MM.1S (cell line): ENCODE results near the gene STMP1.

Source experiments
- DNase-seq: peaks from one replicate; pipeline ENCODE4 v3.0.0-alpha.2; 2015
- H2AFZ ChIP-seq: fragments of 300-600 bp; sonication (generic); 2 replicates; pipeline ENCODE4 v1.6.0; 2016; ENCODE audit warnings: antibody characterized with exemption, low read length
- H3F3A ChIP-seq: fragments of 300-600 bp; sonication (generic); 2 replicates; pipeline ENCODE4 v1.6.1; 2016; ENCODE audit warnings: mild to moderate bottlenecking, antibody characterized with exemption, low read length, moderate library complexity, mixed read lengths; ENCODE audit not compliant: insufficient read depth
- H3K27ac ChIP-seq: fragments of 300-600 bp; sonication (generic); 2 replicates; pipeline ENCODE4 v1.5.1; 2016; ENCODE audit warnings: mild to moderate bottlenecking, low read length
- H3K27me3 ChIP-seq: fragments of 300-600 bp; sonication (generic); replicated peaks from 2 replicates; pipeline ENCODE4 v1.6.0; 2016; ENCODE audit warnings: low read length; ENCODE audit not compliant: insufficient read depth
- H3K36me3 ChIP-seq: fragments of 300-600 bp; sonication (generic); replicated peaks from 2 replicates; pipeline ENCODE4 v1.6.1; 2016; ENCODE audit warnings: mild to moderate bottlenecking, low read length, mixed read lengths; ENCODE audit not compliant: insufficient read depth
- H3K4me1 ChIP-seq: fragments of 300-600 bp; sonication (generic); 2 replicates; pipeline ENCODE4 v1.6.1; 2016; ENCODE audit warnings: low read length, mixed read lengths
- H3K4me2 ChIP-seq: fragments of 300-600 bp; sonication (generic); 2 replicates; pipeline ENCODE4 v1.6.0; 2016; ENCODE audit warnings: low read depth, low read length
- H3K4me3 ChIP-seq: fragments of 300-600 bp; sonication (generic); 2 replicates; pipeline ENCODE4 v1.5.1; 2016; ENCODE audit warnings: low read length, mixed read lengths
- H3K79me2 ChIP-seq: fragments of 300-600 bp; sonication (generic); 2 replicates; pipeline ENCODE4 v1.6.1; 2016; ENCODE audit warnings: mixed run types, low read length, mixed read lengths
- H3K9ac ChIP-seq: fragments of 300-600 bp; sonication (generic); 2 replicates; pipeline ENCODE4 v1.6.1; 2016; ENCODE audit warnings: low read length, mixed read lengths
- H3K9me2 ChIP-seq: fragments of 300-600 bp; sonication (generic); replicated peaks from 2 replicates; pipeline ENCODE4 v1.6.1; 2016; ENCODE audit warnings: mild to moderate bottlenecking, low read length, mixed read lengths; ENCODE audit not compliant: insufficient read depth
- H3K9me3 ChIP-seq: fragments of 300-600 bp; sonication (generic); replicated peaks from 2 replicates; pipeline ENCODE4 v1.6.1; 2016; ENCODE audit warnings: mild to moderate bottlenecking, low read length, mixed read lengths; ENCODE audit not compliant: insufficient read depth
- H4K20me1 ChIP-seq: fragments of 300-600 bp; sonication (generic); 2 replicates; pipeline ENCODE4 v1.6.1; 2016; ENCODE audit warnings: mild to moderate bottlenecking, low read length, moderate library complexity, mixed read lengths; ENCODE audit not compliant: insufficient read depth
- EZH2 ChIP-seq: fragments of 300-600 bp; sonication (generic); optimal IDR thresholded peaks from 2 replicates; pipeline ENCODE3; 2017; ENCODE audit warnings: low read depth, mild to moderate bottlenecking, antibody characterized with exemption, low read length, mixed read lengths
- EZH2phosphoT487 ChIP-seq: fragments of 300-600 bp; sonication (generic); IDR thresholded peaks from 2 replicates; pipeline ENCODE4 v1.6.1; 2018; ENCODE audit warnings: antibody characterized with exemption, low read length
- TF ChIP-seq, protein P1 (sequence below): fragments of 300-600 bp; sonication (generic); IDR thresholded peaks from 2 replicates; pipeline ENCODE4 v1.5.1; 2016; ENCODE audit warnings: antibody characterized with exemption, low read length, mixed read lengths

Gene STMP1

DNA sequence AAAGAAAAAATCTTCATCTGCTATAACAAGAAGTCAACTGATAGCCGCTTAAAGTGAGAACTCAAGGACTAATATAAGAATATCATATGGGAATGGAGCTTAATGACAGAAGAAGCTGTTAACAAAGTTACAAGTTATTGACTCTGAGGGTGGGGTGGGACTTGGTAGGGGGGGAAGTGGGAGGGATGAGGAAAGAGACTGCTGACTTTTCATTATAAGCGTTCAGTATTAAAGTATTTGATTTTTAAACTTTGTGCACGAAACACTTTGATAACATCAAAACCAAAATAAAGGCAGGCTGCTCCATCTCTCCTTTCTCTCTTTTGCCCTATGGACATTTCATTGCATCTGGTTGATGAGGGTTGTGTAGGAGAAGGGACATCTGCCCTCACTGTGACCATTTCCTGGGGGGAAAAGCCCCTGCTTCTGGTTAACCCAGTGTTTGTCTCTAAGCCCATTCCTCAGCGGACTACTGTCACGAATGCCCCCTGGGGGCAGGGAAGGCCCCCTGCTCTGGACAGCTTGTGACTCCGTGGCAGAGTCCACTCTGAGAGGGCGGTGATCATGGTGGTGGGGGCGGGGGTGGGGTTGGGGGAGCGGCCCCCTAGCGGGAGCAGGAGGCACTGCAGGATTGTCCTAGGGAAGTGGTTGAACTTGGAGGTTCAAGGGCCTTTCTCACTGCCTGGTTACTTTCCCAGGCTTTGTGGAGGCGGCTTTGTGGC lies 48.3 kb downstream of the STMP1 start:
- H3K4me3 ChIP-seq, result no peak overlapping the region
- no peaks in the 10 kb centered on the region for H3K4me1 ChIP-seq
- H2AFZ ChIP-seq, result no peak overlapping the region
- TF ChIP-seq EZH2phosphoT487, result no peak
- TF ChIP-seq EZH2, result no peak
- TF ChIP-seq, protein P1, sequence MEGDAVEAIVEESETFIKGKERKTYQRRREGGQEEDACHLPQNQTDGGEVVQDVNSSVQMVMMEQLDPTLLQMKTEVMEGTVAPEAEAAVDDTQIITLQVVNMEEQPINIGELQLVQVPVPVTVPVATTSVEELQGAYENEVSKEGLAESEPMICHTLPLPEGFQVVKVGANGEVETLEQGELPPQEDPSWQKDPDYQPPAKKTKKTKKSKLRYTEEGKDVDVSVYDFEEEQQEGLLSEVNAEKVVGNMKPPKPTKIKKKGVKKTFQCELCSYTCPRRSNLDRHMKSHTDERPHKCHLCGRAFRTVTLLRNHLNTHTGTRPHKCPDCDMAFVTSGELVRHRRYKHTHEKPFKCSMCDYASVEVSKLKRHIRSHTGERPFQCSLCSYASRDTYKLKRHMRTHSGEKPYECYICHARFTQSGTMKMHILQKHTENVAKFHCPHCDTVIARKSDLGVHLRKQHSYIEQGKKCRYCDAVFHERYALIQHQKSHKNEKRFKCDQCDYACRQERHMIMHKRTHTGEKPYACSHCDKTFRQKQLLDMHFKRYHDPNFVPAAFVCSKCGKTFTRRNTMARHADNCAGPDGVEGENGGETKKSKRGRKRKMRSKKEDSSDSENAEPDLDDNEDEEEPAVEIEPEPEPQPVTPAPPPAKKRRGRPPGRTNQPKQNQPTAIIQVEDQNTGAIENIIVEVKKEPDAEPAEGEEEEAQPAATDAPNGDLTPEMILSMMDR, result peak; percentile 38
- H3K9ac ChIP-seq, result no peak overlapping the region
- no peak overlapping the region for H3K27ac ChIP-seq
- H3K4me2 ChIP-seq, result no peak overlapping the region
- no peaks in the 10 kb centered on the region for H3F3A ChIP-seq
- no peaks in the 10 kb centered on the region for H3K9me3 ChIP-seq
- no peaks in the 10 kb centered on the region for H4K20me1 ChIP-seq
- H3K9me2 ChIP-seq, result no peaks in the 10 kb centered on the region
- H3K27me3 ChIP-seq, result no peaks in the 10 kb centered on the region
- H3K36me3 ChIP-seq, result no peaks in the 10 kb centered on the region
- no peaks in the 10 kb centered on the region for H3K79me2 ChIP-seq
- no peak for DNase-seq

DNA sequence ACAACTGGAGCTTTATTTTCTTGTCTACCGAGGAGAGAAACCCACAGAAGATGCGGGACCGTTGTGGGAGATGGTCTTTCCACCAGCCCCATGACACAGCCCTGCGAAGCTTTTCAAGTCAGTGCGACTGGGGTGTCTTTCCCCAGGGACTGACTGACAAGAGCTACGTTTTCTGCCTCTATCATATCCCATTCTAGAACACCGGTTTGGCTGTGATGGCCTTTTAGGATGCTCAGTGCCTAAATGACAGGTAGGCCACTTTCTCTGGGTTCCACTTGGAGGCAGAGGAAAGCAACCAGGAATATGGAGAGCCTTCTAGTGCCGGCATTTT lies 48.8 kb downstream of the STMP1 start:
- Histone ChIP-seq H2AFZ (no peak overlapping the region), H3K79me2 (no peaks in the 10 kb centered on the region), H3K9ac (no peak overlapping the region), H3K9me3 (no peaks in the 10 kb centered on the region), H3K27me3 (no peaks in the 10 kb centered on the region), H3F3A (no peaks in the 10 kb centered on the region), H3K4me1 (no peaks in the 10 kb centered on the region), H3K9me2 (no peaks in the 10 kb centered on the region), H3K36me3 (no peaks in the 10 kb centered on the region), H3K4me2 (no peak overlapping the region), H4K20me1 (no peaks in the 10 kb centered on the region), H3K4me3 (no peak overlapping the region), H3K27ac (no peak overlapping the region)
- TF ChIP-seq EZH2 (no peak), EZH2phosphoT487 (no peak)
- TF ChIP-seq, protein P1, result no peak
- DNase-seq, result no peak

DNA sequence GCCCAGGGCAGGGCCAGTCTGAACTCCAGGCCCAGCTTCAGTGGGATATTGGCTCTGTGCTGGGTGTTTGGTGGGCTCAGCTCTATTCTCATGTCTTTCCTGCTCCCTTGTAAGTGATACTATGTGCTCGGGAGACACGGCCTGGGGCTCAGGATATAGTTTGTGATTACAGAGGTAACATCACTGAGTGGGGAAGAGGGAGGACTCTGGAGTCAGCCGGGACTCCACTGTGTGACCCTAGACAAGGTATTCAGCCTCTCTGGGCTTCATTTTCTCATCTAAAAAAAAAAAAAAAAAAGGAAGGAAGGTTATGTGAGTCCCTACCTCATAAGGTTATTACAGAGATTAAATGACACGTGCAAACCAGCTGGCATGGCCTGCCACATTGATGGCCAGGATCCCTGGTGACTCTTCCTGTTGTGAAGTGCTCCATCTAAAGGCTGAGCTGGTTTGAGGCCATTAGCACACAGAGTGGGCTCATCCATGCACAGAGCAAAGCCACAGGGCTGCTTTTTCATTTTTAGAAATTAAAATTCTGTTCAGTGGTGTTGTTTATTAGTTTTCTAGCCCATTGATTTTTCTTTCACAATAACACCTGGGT lies 50.0 kb downstream of the STMP1 start:
- Histone ChIP-seq H3K4me1 (no peaks in the 10 kb centered on the region), H3K27me3 (no peaks in the 10 kb centered on the region), H3K4me2 (no peak overlapping the region), H3K4me3 (no peak overlapping the region), H3K9ac (no peak overlapping the region), H3K9me3 (no peaks in the 10 kb centered on the region), H3K79me2 (no peaks in the 10 kb centered on the region), H3K36me3 (no peaks in the 10 kb centered on the region), H3K9me2 (no peaks in the 10 kb centered on the region), H2AFZ (no peak overlapping the region), H4K20me1 (no peaks in the 10 kb centered on the region), H3F3A (no peaks in the 10 kb centered on the region), H3K27ac (no peak overlapping the region)
- DNase-seq, result no peak
- TF ChIP-seq EZH2phosphoT487, result no peak
- TF ChIP-seq EZH2, result no peak

DNA sequence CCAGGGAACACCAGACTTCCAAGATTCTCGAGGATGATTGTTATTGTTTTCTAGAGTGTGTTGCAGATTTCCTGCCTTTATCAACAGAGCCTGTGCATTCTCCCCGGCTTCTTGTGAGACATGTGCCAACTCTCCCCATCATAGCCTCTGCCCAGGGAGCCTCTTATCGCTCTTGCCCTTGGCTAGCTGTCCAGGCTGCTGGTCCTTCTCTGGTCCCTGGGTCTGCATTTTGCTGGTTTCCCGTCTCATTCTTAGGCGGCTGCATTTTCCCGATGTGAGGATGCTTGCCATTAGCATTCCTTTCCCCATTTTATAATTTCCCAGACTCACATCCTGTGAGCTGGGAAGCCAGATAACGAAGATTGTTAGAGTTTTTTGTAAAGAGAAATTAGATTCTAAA lies 50.5 kb downstream of the STMP1 start:
- H3K79me2 ChIP-seq, result no peaks in the 10 kb centered on the region
- no peak overlapping the region for H3K4me3 ChIP-seq
- H3K4me1 ChIP-seq, result no peaks in the 10 kb centered on the region
- DNase-seq, result no peak
- H2AFZ ChIP-seq, result no peak overlapping the region
- H3K36me3 ChIP-seq, result no peaks in the 10 kb centered on the region
- no peak overlapping the region for H3K4me2 ChIP-seq
- H3K9me3 ChIP-seq, result no peaks in the 10 kb centered on the region
- H3K27ac ChIP-seq, result no peak overlapping the region
- TF ChIP-seq, protein P1, result no peak
- TF ChIP-seq EZH2, result no peak
- no peaks in the 10 kb centered on the region for H3K27me3 ChIP-seq
- no peaks in the 10 kb centered on the region for H3F3A ChIP-seq
- no peaks in the 10 kb centered on the region for H4K20me1 ChIP-seq
- H3K9ac ChIP-seq, result no peak overlapping the region
- no peaks in the 10 kb centered on the region for H3K9me2 ChIP-seq
